C1 segment of cervical spinal cord (tissue), 14 donors: ENCODE data around the gene LRRC4B.
A peak's percentile ranks its signal among the peaks of the same experiment; 100 is the strongest.

Source experiments
- DNase-seq, 14 donors: peaks; one replicate each; lab custom pipeline; 2025; lab: John Stamatoyannopoulos, UW

Gene LRRC4B

DNA sequence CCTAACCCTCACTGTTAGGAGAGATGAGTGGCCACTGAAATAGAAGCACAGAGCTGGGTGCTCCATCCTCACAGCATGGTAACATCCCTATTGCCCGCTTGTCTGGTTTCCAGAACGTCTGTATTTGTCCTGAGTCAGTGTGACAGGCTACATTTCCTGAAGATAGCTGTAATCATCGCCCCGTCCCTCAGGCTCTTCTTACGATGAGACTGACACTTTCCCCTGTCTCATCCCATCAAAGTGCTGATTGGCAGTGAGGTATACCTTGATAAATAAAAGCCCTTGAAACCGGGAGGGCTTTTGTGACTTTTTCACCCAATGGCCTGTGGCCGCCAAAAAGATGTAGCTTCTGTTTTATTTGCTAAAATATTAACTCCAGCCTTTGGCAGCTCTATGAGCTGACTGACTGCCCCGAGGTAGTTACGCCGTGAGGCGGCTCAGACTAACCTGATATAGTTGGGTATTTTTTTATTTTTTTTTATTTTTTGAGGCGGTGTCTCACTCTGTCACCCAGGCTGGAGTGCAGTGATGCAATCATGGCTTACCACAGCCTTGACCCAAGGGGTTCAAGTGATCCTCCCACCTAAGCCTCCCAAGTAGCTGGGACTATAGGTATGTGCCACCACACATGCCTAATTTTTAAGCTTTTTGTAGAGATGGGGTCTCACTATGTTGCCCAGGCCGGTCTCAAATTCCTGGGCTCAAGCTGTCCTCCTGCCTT, 5.7 kb upstream of the LRRC4B start:
- DNase-seq = no peak

DNA sequence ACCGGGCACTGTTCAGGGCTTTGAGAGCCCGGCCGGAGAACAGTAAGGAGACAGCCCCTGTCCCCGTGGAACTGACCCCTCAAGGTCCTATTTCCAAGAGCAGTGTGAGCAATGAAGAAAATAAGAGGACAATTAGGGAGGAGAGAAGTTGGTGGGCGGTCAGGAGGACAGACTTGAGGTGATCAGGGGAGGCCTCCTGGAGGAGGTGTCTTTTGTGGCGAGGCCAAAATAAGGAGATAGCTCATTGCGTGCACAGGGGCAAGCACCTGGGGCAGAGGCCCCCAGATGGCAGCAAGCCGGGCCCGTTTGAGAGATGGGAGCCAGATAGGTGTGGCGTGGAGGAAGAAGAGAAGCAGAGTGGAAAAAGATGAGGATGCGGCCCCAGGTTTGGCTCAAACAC, 2.8 kb upstream of the LRRC4B start:
- DNase-seq = no peak

DNA sequence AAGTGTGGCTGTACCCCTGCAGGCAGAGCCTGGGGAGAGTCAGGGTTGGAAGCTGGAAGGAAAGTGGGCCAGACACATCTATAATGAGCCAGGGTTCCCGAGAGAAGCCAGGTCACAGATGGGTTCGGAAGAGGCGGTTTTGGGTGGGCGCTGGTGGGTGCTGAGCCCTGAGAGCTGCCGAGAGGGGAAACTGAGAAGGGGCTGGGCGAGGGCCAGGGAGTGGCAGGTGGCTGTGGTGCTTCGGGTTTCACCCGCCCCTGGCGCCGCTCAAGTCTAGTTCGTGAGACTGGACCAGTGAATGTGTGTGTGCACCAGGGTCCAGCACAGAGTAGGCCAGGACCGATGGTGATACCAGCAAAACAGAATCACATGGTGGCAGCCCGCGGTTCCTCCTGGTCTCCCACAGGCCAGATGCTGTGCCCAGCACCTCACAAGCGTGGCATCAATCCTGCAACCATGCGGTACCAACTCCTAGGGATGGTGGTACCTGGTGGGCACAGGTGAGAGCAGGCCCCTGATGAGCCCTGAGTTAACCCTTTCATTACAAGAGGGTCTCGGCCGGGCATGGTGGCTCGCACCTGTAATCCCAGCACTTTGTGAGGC, 1.8 kb upstream of the LRRC4B start:
- no peak for DNase-seq

DNA sequence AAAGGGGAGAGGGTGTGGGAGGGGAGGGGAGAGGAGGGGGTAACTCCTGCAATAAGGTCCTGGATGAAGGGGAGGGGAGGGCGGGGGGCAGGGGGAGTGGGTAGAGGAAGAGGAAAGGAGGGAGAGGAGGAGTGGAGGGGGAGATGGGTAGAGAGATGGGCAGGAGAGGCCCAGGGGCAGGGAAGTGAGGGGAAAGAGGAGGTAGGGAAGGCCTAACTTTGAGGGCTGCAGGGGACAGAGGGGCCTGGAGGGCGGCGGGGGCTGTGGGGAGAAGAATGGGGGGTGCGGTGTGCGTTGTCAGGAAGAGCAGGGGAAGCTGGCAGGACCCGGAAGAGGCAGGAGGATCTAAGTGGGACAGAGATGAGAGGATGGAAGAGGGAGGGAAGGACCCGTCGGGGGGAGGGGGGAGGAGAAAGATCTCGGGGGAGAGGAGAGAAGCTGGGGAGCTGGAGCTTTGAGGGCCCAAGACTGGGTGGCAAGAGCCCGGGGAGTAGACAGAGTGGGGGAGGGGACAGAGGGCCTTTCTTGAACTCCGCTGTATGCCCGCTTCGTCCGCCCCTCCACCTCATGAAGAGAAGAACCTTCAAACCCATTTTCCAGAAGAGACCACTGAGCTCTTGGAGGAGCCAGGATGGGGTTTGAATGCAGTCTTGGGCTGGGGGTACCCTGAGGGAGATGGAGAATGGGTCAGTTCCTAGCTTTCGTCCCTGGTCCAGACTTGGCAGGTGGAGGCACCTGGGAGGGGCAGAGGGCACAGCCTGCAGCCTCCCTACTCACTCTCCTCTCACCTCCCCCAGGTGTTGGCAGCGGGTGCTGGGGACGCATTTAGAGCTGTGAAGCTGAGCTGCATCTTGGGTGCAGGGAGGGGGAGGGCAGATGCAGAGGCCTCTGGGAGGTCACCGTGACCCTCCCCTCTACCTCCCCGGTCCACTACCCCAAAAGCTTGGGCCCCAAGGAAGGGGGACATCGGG, 778 bp upstream of the LRRC4B start:
- DNase-seq = no peak

DNA sequence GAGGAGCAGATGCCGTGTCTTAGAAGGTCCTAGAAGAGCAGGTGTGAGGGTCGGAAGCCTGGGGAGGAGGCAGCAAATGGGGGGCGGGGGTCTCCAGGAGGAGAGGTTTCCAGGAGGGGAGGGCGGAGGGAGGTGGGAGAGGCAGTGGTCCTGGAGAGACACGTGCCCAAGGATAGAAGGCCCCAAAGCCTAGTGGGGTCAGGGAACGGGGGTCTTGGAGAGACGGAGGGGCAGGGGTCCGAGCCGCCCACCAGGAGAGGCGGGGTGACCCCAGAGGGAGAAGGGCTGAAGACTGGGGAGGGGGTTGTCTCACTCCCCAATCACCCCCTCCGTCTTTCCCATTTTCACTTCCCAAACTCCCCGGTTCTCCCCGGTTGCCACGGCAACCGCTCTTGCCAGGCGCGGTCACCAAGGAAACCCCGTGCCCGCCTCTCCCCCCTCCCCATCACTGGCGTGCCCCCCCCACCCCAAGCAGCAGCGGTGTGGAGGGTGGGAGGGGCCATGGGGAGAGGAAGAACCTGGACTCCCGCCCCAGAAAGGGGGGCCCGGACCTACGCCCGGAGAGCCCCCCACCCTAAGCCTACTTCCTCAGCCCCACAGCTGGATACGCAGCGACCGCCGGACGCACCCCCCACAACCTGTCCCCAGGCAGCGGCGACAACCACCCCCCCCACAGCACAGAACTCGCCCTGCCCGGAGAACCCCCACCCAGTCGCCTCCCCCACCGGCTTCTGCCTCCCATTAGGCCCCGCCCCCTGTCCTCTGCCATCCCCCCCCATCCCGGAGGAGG, 988 bp downstream of the LRRC4B start:
- DNase-seq = peak in 6 of 14 donors; percentile 9 to 60 (median 34)

DNA sequence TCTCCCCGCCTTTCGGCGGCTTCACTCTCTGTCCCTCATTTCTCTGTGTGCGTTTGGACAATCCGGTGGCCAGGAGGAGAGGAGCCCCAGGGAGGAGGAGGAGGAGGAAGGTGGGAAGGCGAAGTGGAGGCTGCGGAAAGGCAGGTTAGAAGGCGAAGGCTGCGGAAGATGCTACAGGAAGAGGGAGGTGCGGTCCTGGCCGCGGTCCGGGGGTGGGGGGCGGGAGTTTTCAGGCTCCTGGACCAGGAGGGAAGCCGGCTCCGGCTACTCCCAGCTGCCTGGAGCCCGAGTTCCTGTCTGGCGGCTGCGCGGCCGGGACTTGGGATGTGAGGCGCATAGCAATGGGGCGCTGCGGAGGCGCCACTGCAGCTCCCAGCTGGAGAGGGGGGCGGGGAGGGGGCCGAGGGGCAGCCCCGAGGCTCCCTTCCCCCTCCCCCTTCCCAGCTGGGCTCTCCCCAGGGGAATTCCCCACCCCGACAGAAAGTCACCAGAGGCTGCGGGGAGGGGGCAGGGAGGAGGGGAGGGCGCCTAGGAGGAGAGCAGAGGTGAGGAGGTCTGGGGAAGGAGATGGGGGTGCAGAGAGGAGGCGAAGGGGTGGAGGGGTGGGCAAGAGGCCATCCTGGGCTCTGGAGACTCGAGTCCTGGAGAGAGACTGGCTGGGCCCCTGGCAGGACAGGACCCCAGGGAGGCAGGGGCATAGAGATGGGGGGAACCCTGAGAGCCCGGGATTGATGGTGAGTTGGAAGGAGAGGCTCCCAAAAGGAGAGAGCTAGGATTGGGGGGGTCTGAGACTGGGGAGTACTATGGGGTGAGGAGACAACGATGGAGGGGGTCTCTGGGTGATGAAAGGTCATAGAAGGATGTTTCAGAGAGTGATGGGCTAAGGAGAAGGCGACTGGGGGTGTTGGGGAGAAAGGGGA, 2.0 kb downstream of the LRRC4B start:
- peak in 12 of 14 donors; percentile 11 to 65 (median 42) for DNase-seq

DNA sequence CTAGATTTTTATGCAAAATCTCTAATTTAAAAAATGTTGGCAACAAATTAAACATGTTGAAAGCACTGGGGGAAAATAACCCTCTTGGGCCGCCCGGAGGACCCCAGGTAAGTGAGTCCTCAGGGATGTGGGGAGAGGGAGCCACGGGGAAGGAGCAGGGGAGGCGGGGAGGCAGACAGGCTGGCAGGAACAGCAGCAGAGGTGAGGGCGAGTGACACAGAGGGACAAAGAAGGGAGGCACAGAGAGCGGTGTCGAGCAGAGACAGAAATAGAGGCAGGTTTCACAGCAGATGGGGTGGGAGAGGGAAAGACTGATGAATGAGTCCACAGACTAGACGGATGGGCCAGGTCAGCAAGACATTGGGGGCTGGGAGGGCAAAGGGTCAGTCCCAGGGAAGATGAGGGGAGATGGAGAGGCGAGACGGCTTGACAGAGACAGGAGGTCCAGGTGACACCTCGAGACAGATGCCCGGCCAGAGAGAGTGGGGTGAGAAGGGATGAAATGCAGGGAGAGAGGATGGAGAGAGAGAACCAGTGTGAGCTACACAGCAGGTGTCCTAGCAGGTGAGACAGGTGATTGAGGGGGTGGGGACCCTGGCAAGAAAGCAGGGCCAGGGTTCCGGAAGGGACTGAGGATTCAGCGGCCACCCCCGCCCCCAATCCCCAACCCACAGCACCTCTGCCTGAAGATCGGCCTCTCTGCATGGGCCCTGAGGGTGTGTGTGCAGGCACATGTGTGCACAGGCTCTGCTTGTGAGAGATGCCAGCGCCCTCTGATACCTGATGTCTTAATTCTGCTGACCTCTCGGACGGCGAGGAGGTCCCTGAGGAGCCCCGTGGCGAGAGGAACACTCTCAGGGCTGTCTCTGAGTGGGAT, 3.8 kb downstream of the LRRC4B start:
- no peak for DNase-seq

DNA sequence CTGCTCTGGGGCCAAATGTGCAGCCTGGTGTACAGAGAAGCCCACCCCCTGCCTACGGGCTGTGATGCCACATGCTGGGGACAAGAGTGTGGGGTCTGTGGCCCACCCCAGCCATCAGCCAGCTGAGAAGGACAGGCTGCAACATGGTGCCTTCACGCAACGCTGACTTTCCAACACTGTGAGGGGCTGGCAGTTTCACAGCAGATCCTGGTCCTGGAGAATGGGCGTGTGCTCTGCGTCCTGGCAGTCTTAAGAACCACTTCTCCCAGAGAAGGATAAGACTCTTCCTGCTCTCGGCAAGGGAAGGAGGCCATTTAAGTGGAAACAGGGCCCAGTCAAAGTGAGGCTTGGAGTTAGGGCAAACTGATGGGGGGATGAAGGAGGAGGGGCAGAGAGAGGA, 4.6 kb downstream of the LRRC4B start:
- DNase-seq = no peak

DNA sequence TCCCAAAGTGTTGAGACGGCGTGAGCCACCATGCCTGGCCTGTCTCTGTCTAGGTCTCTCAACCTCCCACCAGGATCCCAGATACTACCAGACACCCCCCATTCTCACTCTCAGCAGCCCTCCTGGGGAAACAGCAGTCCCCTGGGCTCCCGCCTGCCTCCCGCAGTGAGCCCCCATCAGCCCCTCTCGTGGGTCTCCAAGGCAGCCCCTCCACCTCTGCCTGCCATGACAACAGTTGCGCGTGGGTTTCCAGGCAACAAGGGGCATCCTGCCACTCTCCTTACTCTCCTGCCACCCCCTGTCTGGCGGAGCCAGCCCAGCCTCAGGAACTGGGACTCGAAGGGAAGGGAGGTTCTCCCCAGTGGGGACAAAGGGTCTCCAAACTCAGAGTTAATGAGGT, 5.2 kb downstream of the LRRC4B start:
- peak in 1 of 14 donors; percentile 10 for DNase-seq

DNA sequence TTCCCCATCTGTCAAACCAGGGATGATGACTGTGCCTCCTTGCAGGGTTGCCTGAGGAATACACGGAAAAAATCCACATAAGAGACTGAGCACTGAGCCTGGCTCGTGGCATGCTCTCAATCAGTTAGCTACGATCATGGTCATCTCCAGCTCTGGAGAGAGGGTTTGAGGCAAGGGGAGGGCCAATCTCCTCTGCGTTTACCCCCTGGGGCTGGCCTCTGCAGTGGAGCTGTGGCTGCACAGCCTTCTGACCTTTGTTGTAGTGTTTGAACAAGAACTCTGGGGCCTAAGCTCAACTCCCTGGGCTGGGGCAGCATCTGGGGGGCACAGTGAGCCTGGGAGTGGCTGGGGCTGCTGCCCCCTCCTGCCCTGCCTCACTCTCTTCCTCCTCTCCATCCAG, 5.9 kb downstream of the LRRC4B start:
- no peak for DNase-seq

DNA sequence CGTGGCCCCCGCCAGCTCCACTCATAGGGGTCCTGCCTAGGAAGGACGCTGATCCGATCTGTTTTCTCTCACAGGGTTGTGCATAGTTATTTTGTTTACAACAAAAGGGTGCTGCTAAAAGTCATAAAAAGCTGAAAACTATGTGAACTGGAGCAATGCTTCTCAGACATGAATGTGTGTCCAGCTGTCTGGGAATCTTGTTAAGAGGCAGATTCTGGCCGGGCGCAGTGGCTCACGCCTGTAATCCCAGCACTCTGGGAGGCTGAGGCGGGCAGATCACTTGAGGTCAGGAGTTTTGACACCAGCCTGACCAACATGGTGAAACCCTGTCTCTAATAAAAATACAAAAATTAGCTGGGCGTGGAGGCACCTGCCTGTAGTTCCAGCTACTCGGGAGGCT, 8.6 kb downstream of the LRRC4B start:
- DNase-seq = no peak

DNA sequence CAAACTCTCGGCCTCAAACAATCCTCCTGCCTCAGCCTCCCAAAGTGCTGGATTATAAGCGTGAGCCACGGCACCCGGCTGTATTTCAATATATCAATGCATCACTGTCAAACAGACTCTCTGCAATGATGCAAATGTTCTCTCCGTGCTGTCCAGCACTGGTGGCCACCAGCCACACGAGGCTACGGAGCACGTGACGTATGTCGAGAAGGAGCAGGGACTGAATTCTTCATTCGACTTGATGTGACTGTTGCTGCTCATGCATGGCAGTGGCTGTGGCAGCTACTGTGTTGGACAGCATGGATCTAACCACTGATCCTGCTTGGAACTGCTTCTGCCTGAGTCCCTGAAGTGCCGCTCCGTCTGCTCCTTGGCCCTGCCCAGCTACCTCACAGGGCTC, 9.8 kb downstream of the LRRC4B start:
- DNase-seq = no peak

DNA sequence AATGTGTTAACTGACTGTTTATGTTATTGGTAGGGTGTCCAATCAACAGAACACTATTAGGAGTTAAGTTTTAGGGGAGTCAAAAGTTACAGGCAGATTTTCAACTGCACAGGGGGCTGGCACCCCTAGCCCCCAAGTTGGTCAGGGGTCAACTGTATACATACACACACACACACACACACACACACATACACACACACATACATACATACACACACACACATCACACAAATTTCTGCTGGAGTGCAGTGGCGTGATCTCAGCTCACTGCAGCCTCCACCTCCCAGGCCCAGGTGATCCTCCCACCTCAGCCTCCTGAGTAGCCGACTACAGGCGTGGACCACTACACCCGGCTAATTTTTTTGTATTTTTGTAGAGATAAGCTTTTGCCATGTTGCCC, 10.2 kb downstream of the LRRC4B start:
- no peak for DNase-seq

DNA sequence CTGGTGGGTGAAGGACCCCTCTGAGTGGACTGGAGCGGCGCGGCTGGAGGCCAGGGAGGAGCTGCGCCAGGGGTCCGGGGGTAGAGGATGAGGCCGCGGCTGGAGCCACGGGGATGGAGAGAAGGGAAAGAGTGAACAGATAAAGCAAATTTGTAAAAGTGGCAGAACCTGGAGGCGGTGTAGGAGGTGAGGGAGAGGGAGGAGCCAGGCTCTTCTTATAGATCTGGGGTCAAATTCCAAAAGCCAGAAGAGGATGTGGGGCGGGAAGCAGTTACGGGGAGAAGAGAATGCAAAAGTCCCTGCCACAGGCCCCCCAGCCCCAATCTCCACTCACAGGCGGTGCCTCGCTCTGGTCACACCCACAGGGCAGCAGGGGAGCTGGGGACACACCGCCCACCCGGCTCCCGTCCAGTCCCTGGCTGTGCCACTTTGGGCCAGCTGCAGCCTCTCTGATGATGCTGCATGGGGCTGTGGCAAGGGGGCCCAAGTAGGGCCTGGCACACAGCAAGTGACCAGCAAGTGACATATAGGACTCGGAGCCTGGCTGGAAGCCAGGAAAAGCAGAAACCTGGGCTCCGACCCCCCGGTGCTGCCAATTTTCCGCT, 11.1 kb downstream of the LRRC4B start:
- no peak for DNase-seq

DNA sequence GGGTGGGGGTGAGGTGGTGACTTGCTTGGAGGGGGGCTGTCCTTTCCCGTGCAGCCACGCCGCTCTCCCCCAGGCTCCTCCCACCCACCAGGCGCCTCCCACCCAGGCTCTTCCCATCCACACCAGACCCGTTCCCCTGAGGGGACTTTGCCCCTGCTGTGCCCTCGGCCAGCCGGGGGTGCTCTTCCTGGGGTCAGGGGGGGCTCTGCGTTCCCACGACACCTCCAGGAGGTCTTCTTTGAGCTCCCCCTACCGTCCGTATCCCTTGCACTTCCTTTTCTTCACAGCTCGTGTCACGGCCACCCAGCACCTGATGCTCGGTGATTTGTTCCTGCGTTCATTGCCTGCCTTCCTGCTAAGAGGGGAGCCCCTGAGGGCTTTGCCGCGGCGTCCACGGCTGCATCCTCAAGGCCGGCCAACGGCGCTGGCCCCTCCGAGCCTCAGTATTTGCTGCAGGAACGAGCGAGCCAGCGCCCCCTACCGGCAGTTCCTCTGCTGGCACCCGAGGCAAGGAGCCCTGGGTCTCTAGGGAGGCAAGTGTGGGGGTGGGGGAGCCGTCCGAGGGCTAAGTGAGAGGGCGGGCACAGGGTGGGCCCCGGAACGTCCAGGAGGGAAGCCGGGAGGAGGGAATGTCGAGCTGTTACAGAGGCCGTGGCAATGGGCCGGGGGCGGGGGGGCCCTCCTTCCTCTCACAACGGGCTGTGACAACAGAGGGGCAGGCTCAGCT, 11.8 kb downstream of the LRRC4B start:
- DNase-seq = peak in 13 of 14 donors; percentile 32 to 85 (median 72)

DNA sequence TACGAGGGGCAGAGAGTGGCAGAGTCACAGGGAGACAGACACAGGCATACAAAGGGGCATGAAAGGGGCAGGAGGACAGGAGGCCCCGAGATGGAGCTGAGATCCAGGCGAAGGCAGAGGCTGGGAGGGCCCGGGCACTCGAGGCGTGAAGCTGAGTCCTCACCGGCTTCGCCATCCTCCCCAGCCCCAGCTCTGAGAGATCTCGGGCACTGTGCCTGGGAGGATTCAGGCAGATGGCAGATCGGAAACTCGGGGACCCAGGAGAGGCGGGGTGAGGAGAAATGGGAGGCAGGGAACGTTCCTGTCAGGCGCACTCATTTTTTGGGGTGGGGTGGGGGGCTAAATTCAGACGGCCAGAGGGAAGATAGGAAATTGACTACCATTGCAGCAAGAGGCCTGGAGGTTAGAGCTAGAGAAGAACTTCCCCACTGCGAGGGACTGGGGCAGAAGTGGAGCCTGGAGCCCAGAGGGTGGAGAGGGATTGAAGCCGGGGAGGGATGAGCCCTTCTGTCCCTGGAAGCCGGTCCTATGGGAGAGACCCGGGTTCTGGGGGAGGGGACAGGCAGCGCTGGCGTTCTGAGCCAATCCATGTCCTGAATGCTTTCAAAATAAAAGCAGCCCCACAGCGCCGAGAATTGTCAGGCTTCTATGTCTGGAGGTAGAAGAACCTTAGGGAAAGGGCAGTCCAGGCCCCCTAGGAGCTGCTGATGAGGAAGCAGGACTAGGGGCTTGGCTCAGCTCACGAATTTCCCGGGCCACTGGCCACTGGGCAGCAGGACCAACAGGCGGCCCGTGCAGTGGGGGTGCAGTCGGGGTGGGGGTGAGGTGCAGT, 12.6 kb downstream of the LRRC4B start:
- DNase-seq = peak in 4 of 14 donors; percentile 12 to 82 (median 24)

DNA sequence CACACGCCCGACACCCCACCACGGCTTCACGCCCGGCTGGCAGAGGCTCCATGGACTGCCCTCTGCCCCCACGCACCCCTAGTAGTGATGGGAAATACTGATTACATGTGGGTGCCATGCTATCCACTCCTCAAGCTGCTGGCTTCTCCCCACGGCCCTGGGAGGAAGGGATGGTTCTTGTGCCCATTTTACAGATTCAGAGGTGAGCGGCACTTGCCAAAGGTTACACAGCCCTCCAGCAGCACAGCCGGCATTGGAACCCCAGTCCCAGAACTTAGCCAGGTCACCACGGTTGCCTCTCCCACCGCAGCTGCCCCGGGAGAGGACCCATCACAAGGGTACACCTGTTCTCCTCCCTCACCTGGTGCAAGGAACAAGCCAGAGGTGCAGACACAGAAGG, 13.2 kb downstream of the LRRC4B start:
- no peak for DNase-seq
